ENCODE data around the gene ANKRD33B. TPM values are rescaled to one million over a fixed set of nuclear protein-coding genes. Genes with fewer than 3 reads are reported as not detected.
A peak's percentile ranks its signal among the peaks of the same experiment; 100 is the strongest.

ANKRD33B gene
- total and polyA plus RNA-seq, 2 experiments from 2014 or later = 2.9 to 15.4 TPM

GRCh38 chr5:10612251-10612650, 48.4 kb downstream of the ANKRD33B start:
- Mint-ChIP-seq H3K9me3 (no peaks in the 10 kb centered on the region; the same call in 2 of the 3 replicates), H3K27me3 (ENCODE audit: insufficient read depth, low read depth, poor library complexity) (peaks cover 2% of the 10 kb centered on the region), H3K4me1 (peaks cover 29% of the 10 kb centered on the region), H3K27ac (0 out of 2 replicates have a peak overlapping the region, but pooled peaks have one; percentile 67), H3K4me3 (no peak overlapping the region), H3K36me3 (ENCODE audit: low read depth) (no peaks in the 10 kb centered on the region)
- Histone ChIP-seq H3K36me3 (ENCODE audit: insufficient read depth) (no peaks in the 10 kb centered on the region), H3K27ac (ENCODE audit: low read depth) (no peak overlapping the region), H3K4me2 (no peak overlapping the region), H2AFZ (no peak overlapping the region), H3K4me3 (no peak overlapping the region), H3K79me2 (replicated peaks; ENCODE audit: insufficient read depth) (no peaks in the 10 kb centered on the region), H4K20me1 (replicated peaks; ENCODE audit: insufficient read depth) (no peaks in the 10 kb centered on the region; the same call in 1 of the 2 replicates), H3F3A (replicated peaks; ENCODE audit: low read depth) (no peaks in the 10 kb centered on the region), H3K4me1 (ENCODE audit: insufficient read depth) (peaks cover 10% of the 10 kb centered on the region), H3K9me2 (ENCODE audit: insufficient read depth) (no peaks in the 10 kb centered on the region), H3K27me3 (ENCODE audit: insufficient read depth) (no peaks in the 10 kb centered on the region)
- TF ChIP-seq ETS1 (IDR thresholded peaks at IDR 0.05) (no peak), CTCF (conservative IDR thresholded peaks at IDR 0.05; ENCODE audit: low read depth in 2 of 2) (peak in 1 of 2 experiments; percentile 5; a peak in 1 of 4 replicates)
- no peak for DNase-seq (ENCODE audit: low spot score)
- ATAC-seq = peak; percentile 22; the same call in 2 of the 3 replicates

- H3K36me3 ChIP-seq (ENCODE audit: insufficient read depth) = no peaks in the 10 kb centered on the region
- H3K4me3 Mint-ChIP-seq = no peak overlapping the region
- H3K9me2 ChIP-seq (ENCODE audit: insufficient read depth) = no peaks in the 10 kb centered on the region
- H3K4me3 ChIP-seq = no peak overlapping the region
- no peak overlapping the region for H3K4me2 ChIP-seq
- peaks cover 19% of the 10 kb centered on the region for H3K4me1 Mint-ChIP-seq
- no peak overlapping the region for H3K27ac ChIP-seq (ENCODE audit: low read depth)
- peaks cover 6% of the 10 kb centered on the region; the same call in 1 of the 2 replicates for H3K4me1 ChIP-seq (ENCODE audit: insufficient read depth)
- H3K9me3 Mint-ChIP-seq = no peaks in the 10 kb centered on the region; the same call in 1 of the 3 replicates
- H4K20me1 ChIP-seq (replicated peaks; ENCODE audit: insufficient read depth) = no peaks in the 10 kb centered on the region; the same call in 1 of the 2 replicates
- no peaks in the 10 kb centered on the region for H3F3A ChIP-seq (replicated peaks; ENCODE audit: low read depth)
- H3K27me3 ChIP-seq (ENCODE audit: insufficient read depth) = no peaks in the 10 kb centered on the region
- DNase-seq (ENCODE audit: low spot score) (no peak), ATAC-seq (no peak)
- peaks cover 3% of the 10 kb centered on the region; the same call in 1 of the 3 replicates for H3K36me3 Mint-ChIP-seq (ENCODE audit: low read depth)
- no peaks in the 10 kb centered on the region for H3K79me2 ChIP-seq (replicated peaks; ENCODE audit: insufficient read depth)
- H3K27ac Mint-ChIP-seq = no peak overlapping the region
- peaks cover 2% of the 10 kb centered on the region for H3K27me3 Mint-ChIP-seq (ENCODE audit: insufficient read depth, low read depth, poor library complexity)
- no peak overlapping the region for H2AFZ ChIP-seq
- TF ChIP-seq ETS1 (IDR thresholded peaks at IDR 0.05) (no peak), STAT1 (IDR thresholded peaks at IDR 0.05; ENCODE audit: unreplicated experiment) (no peak), EZH2phosphoT487 (IDR thresholded peaks at IDR 0.05; ENCODE audit: unreplicated experiment) (no peak), NANOG (IDR thresholded peaks at IDR 0.05; ENCODE audit: borderline replicate concordance) (no peak), JUNB (IDR thresholded peaks at IDR 0.05; ENCODE audit: unreplicated experiment) (no peak), CREB1 (CRISPR knock-in tag; IDR thresholded peaks at IDR 0.05; ENCODE audit: low read depth) (no peak), CTCF (conservative IDR thresholded peaks at IDR 0.05; ENCODE audit: low read depth in 2 of 2) (no peak), EZH2 (IDR thresholded peaks at IDR 0.05; ENCODE audit: low read depth, unreplicated experiment) (no peak)
Measured at GRCh38 chr5:10615693-10616092, 51.8 kb downstream of the ANKRD33B start.

All from GM23338 (cell line).